ENCODE data around the gene PIK3CD.

DNA sequence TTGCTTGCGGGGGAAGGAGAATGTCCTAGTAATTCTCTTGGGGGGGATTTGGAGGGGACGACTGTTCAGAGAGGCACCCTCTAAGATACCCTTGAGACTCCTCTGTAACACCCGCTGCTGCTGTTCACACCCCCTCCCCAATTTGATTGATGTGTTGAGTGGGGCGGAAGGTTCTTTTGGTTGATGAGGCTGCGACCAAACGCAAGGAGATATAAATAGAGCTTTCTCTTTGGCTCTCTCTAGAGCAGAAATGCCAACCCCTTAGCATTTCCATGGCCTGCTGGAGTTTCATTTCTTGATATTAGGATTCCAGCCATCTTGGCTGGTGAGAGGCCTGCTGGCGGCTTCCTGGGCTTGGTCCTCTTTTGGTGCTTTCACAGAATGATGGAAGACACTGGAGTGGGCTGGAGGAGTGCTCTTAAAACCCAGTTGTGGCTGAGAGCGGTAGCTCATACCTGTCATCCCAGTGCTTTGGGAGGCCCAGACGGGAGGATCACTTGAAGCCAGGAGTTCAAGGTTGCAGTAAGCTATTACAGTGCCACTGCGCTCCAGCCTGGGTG is 2.0 kb downstream of the PIK3CD start:
- TF ChIP-seq, protein P1, sequence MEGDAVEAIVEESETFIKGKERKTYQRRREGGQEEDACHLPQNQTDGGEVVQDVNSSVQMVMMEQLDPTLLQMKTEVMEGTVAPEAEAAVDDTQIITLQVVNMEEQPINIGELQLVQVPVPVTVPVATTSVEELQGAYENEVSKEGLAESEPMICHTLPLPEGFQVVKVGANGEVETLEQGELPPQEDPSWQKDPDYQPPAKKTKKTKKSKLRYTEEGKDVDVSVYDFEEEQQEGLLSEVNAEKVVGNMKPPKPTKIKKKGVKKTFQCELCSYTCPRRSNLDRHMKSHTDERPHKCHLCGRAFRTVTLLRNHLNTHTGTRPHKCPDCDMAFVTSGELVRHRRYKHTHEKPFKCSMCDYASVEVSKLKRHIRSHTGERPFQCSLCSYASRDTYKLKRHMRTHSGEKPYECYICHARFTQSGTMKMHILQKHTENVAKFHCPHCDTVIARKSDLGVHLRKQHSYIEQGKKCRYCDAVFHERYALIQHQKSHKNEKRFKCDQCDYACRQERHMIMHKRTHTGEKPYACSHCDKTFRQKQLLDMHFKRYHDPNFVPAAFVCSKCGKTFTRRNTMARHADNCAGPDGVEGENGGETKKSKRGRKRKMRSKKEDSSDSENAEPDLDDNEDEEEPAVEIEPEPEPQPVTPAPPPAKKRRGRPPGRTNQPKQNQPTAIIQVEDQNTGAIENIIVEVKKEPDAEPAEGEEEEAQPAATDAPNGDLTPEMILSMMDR (IDR thresholded peaks at IDR 0.05; ENCODE audit: low read length) = no peak
- no peak for TF ChIP-seq EZH2 (IDR thresholded peaks at IDR 0.05; ENCODE audit: borderline replicate concordance, low read length)

Data from OCI-LY1 (cell line).